Ishikawa (cell line): Measurements from ENCODE around the gene TPGS2.

Experiments used
- CEBPB ChIP-seq: IDR thresholded peaks from 2 replicates; pipeline ENCODE4 v1.6.1; 2012
- CREB1 ChIP-seq: IDR thresholded peaks from 2 replicates; pipeline ENCODE4 v1.6.1; 2012; ENCODE audit warnings: low read depth
- EGR1 ChIP-seq: IDR thresholded peaks from 2 replicates; pipeline ENCODE4 v1.6.1; 2012
- EP300 ChIP-seq: IDR thresholded peaks from 2 replicates; pipeline ENCODE4 v1.6.1; 2012; ENCODE audit warnings: borderline replicate concordance
- NFIC ChIP-seq: IDR thresholded peaks from 2 replicates; pipeline ENCODE4 v1.6.1; 2012
- RAD21 ChIP-seq: IDR thresholded peaks from 2 replicates; pipeline ENCODE4 v1.6.1; 2012; ENCODE audit warnings: low read depth
- TAF1 ChIP-seq: IDR thresholded peaks from 2 replicates; pipeline ENCODE4 v1.6.1; 2012; ENCODE audit warnings: low read depth, mild to moderate bottlenecking
- TCF12 ChIP-seq: IDR thresholded peaks from 2 replicates; pipeline ENCODE4 v1.6.1; 2012; ENCODE audit warnings: low read depth
- YY1 ChIP-seq: IDR thresholded peaks from 2 replicates; pipeline ENCODE4 v1.6.1; 2012; ENCODE audit warnings: low read depth
- TF ChIP-seq, protein P1 (sequence below): IDR thresholded peaks from 2 replicates; pipeline ENCODE4 v1.6.1; 2012
- TF ChIP-seq, protein P2 (sequence below): IDR thresholded peaks from 2 replicates; pipeline ENCODE4 v1.6.1; 2012
- TF ChIP-seq, protein P3 (sequence below): IDR thresholded peaks from 2 replicates; pipeline ENCODE4 v1.6.1; 2012; ENCODE audit warnings: low read depth, mild to moderate bottlenecking

DNA sequence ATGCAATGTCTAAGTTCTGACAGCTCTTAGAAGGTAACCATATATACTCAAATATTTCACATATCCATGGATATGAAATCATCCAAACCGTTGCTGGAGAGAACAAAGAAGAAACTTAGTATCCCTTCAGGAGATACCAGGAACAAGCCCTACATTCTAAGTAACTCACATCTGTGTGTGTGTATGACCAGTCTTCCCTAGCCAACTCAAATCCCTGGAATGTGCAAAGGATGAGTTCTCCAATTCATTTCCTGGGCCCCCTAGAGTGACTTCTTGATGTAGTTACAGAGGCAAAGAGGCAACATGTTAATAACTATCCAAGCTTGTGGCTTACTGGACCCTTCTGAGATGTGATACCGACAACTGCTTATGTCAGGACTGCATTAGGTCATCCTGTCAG, 20.1 kb downstream of the TPGS2 start:
- TF ChIP-seq EGR1 = no peak
- TF ChIP-seq TAF1 = no peak
- no peak for TF ChIP-seq RAD21
- TF ChIP-seq EP300 = no peak
- TF ChIP-seq, protein P1, sequence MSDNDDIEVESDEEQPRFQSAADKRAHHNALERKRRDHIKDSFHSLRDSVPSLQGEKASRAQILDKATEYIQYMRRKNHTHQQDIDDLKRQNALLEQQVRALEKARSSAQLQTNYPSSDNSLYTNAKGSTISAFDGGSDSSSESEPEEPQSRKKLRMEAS = no peak
- TF ChIP-seq CEBPB = no peak
- TF ChIP-seq, protein P2, sequence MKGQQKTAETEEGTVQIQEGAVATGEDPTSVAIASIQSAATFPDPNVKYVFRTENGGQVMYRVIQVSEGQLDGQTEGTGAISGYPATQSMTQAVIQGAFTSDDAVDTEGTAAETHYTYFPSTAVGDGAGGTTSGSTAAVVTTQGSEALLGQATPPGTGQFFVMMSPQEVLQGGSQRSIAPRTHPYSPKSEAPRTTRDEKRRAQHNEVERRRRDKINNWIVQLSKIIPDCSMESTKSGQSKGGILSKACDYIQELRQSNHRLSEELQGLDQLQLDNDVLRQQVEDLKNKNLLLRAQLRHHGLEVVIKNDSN = no peak
- TF ChIP-seq, protein P3, sequence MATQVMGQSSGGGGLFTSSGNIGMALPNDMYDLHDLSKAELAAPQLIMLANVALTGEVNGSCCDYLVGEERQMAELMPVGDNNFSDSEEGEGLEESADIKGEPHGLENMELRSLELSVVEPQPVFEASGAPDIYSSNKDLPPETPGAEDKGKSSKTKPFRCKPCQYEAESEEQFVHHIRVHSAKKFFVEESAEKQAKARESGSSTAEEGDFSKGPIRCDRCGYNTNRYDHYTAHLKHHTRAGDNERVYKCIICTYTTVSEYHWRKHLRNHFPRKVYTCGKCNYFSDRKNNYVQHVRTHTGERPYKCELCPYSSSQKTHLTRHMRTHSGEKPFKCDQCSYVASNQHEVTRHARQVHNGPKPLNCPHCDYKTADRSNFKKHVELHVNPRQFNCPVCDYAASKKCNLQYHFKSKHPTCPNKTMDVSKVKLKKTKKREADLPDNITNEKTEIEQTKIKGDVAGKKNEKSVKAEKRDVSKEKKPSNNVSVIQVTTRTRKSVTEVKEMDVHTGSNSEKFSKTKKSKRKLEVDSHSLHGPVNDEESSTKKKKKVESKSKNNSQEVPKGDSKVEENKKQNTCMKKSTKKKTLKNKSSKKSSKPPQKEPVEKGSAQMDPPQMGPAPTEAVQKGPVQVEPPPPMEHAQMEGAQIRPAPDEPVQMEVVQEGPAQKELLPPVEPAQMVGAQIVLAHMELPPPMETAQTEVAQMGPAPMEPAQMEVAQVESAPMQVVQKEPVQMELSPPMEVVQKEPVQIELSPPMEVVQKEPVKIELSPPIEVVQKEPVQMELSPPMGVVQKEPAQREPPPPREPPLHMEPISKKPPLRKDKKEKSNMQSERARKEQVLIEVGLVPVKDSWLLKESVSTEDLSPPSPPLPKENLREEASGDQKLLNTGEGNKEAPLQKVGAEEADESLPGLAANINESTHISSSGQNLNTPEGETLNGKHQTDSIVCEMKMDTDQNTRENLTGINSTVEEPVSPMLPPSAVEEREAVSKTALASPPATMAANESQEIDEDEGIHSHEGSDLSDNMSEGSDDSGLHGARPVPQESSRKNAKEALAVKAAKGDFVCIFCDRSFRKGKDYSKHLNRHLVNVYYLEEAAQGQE = no peak
- TF ChIP-seq YY1 = no peak
- no peak for TF ChIP-seq TCF12
- TF ChIP-seq CREB1 = no peak
- no peak for TF ChIP-seq NFIC
